ENCODE data around the gene SPHK1.

DNA sequence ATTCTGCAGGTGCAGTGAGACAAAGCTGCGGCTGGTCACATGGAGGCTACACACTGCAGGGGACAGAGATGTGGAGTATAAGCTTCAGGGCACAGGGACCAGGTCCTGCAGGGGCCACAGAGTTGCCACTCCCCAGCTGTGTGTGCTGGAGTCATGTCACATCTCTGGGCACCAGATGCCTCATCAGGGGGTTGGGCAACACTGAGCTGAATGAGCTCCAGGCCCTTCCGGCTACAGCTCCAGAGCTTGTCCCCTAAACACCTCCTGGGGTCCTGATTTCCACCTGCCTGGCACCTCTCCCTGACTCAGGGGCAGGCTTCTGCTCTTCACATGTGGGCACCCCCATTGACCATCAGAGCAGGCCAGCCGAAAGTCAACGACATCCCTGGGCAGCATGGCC lies 32.5 kb downstream of the SPHK1 start:
- TF ChIP-seq, protein P1, sequence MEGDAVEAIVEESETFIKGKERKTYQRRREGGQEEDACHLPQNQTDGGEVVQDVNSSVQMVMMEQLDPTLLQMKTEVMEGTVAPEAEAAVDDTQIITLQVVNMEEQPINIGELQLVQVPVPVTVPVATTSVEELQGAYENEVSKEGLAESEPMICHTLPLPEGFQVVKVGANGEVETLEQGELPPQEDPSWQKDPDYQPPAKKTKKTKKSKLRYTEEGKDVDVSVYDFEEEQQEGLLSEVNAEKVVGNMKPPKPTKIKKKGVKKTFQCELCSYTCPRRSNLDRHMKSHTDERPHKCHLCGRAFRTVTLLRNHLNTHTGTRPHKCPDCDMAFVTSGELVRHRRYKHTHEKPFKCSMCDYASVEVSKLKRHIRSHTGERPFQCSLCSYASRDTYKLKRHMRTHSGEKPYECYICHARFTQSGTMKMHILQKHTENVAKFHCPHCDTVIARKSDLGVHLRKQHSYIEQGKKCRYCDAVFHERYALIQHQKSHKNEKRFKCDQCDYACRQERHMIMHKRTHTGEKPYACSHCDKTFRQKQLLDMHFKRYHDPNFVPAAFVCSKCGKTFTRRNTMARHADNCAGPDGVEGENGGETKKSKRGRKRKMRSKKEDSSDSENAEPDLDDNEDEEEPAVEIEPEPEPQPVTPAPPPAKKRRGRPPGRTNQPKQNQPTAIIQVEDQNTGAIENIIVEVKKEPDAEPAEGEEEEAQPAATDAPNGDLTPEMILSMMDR (IDR thresholded peaks at IDR 0.05): no peak
- TF ChIP-seq POLR2AphosphoS5 (IDR thresholded peaks at IDR 0.05) (no peak), POLR2A (IDR thresholded peaks at IDR 0.05) (no peak)

Measured in breast epithelium (tissue), 3 donors.